Activated T-cell treated with anti-CD3 and anti-CD28 coated beads, Interleukin-2, amount 50 U/mL, for 72 hours (primary cell): ENCODE measurements around the gene SNRK. TPM values are rescaled to one million over a fixed set of nuclear protein-coding genes. Genes with fewer than 3 reads are reported as not detected.
"Not testable (repeated sequence)": the region's sequence is repeated elsewhere in the genome, so short reads cannot be mapped to it uniquely, and the experiment has no call there.

ENCODE experiments used
- ATAC-seq, 2 donors: fragments of 150-1000 bp; cut with Tn5 transposase; replicated peaks in 1 of 2; 2 replicates each; pipeline ENCODE4 v1.10.0; 2021; ENCODE audit warnings: moderate library complexity in 2 of 2, mild to moderate bottlenecking in 1 of 2
- DNase-seq, 2 donors: peaks; one replicate each; pipeline ENCODE4 v3.0.0; 2021 to 2022; ENCODE audit warnings: mixed read lengths in 1 of 2
- H3K27ac Mint-ChIP-seq: one replicate; pipeline ENCODE4 v1.8.0; 2022; ENCODE audit warnings: mild to moderate bottlenecking, moderate library complexity, mixed read lengths
- H3K27me3 Mint-ChIP-seq: one replicate; pipeline ENCODE4 v1.8.0; 2022; ENCODE audit warnings: low read depth, mixed read lengths
- H3K36me3 Mint-ChIP-seq, 2 donors: one replicate each; pipeline ENCODE4 v1.8.0; 2022; ENCODE audit warnings: mixed read lengths in 2 of 2, mild to moderate bottlenecking in 1 of 2; ENCODE audit not compliant: insufficient read depth in 2 of 2
- H3K4me1 Mint-ChIP-seq: one replicate; pipeline ENCODE4 v1.8.0; 2022; ENCODE audit warnings: low read depth, mixed read lengths
- H3K4me3 Mint-ChIP-seq, 2 donors: one replicate each; pipeline ENCODE4 v1.8.0; 2022; ENCODE audit warnings: mild to moderate bottlenecking in 2 of 2, mixed read lengths in 2 of 2, moderate library complexity in 2 of 2
- H3K9me3 Mint-ChIP-seq, 2 donors: one replicate each; pipeline ENCODE4 v1.8.0; 2022; ENCODE audit warnings: mixed read lengths in 2 of 2
- total RNA-seq, 2 donors: library from RNA; stranded (reverse); gene quantifications; one replicate each; pipeline ENCODE4 v1.2.3, GENCODE V29; 2022

SNRK gene
- total RNA-seq, 2 donors from 2014 or later: 32.9 to 37.8 TPM

- H3K36me3 Mint-ChIP-seq: peaks cover 14 to 49% of the 10 kb centered on the region in 2 donors
- H3K27ac Mint-ChIP-seq: peak overlapping the region; percentile 91
- H3K4me1 Mint-ChIP-seq: peaks cover 82% of the 10 kb centered on the region
- ATAC-seq: no peak
- H3K27me3 Mint-ChIP-seq: no peaks in the 10 kb centered on the region
- peaks cover 0 to 2% of the 10 kb centered on the region in 2 donors for H3K9me3 Mint-ChIP-seq
- peak overlapping the region; percentile 56 to 61 for H3K4me3 Mint-ChIP-seq
- no peak for DNase-seq
Measured at GRCh38 chr3:43345246-43345645, 58.9 kb downstream of the SNRK start.

GRCh38 chr3:43345877-43346276 is 59.5 kb downstream of the SNRK start:
- Mint-ChIP-seq H3K36me3 (peaks cover 14 to 43% of the 10 kb centered on the region in 2 donors), H3K9me3 (peaks cover 0 to 2% of the 10 kb centered on the region in 2 donors), H3K4me3 (peak overlapping the region; percentile 56 to 61), H3K27me3 (no peaks in the 10 kb centered on the region), H3K4me1 (peaks cover 80% of the 10 kb centered on the region), H3K27ac (peak overlapping the region; percentile 91)
- peak; percentile 85 to 87 for ATAC-seq
- peak; percentile 36 to 37 for DNase-seq

GRCh38 chr3:43346978-43347749 is 60.8 kb downstream of the SNRK start:
- peaks cover 7 to 12% of the 10 kb centered on the region in 2 donors for H3K9me3 Mint-ChIP-seq
- H3K27ac Mint-ChIP-seq: peak overlapping the region; percentile 95
- DNase-seq: peak; percentile 31 to 41
- H3K36me3 Mint-ChIP-seq: peaks cover 25 to 49% of the 10 kb centered on the region in 2 donors
- H3K4me3 Mint-ChIP-seq: peak overlapping the region; percentile 53 to 67
- ATAC-seq: peak; percentile 47 to 55
- H3K27me3 Mint-ChIP-seq: no peaks in the 10 kb centered on the region
- peaks cover 70% of the 10 kb centered on the region for H3K4me1 Mint-ChIP-seq

- Mint-ChIP-seq H3K4me1 (peaks cover 63% of the 10 kb centered on the region), H3K27me3 (no peaks in the 10 kb centered on the region), H3K9me3 (peaks cover 7 to 14% of the 10 kb centered on the region in 2 donors), H3K36me3 (peaks cover 27 to 49% of the 10 kb centered on the region in 2 donors), H3K27ac (peak overlapping the region; percentile 95), H3K4me3 (peak overlapping the region; percentile 53 to 67)
- no peak for ATAC-seq
- no peak for DNase-seq
Measured at GRCh38 chr3:43347774-43348173, 61.4 kb downstream of the SNRK start.

DNA sequence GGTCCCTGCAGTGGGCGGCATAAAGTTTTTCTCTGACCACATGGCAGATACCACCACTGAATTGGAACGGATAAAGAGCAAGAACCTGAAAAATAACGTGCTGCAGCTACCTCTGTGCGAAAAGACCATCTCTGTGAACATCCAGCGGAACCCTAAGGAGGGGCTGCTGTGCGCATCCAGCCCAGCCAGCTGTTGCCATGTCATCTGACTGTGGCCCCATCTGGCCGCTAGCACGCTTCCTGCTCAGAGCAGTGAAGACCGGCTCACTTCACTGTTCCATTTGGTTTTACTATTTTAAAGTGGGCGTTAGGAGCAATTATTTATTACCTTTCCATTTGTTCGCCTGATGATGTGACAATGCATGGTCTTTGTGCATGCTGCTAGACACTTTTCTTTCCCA is 62.0 kb downstream of the SNRK start:
- DNase-seq (no peak), ATAC-seq (no peak)
- no peak overlapping the region for H3K27ac Mint-ChIP-seq
- H3K4me1 Mint-ChIP-seq: peaks cover 58% of the 10 kb centered on the region
- H3K36me3 Mint-ChIP-seq: peaks cover 28 to 50% of the 10 kb centered on the region in 2 donors
- no peaks in the 10 kb centered on the region for H3K27me3 Mint-ChIP-seq
- peak overlapping the region in 1 of 2 donors; percentile 20 for H3K4me3 Mint-ChIP-seq
- peaks cover 8 to 17% of the 10 kb centered on the region in 2 donors for H3K9me3 Mint-ChIP-seq

GRCh38 chr3:43348852-43349574 is 62.7 kb downstream of the SNRK start:
- Mint-ChIP-seq H3K4me3 (no peak overlapping the region), H3K4me1 (peaks cover 51% of the 10 kb centered on the region), H3K36me3 (peaks cover 33 to 52% of the 10 kb centered on the region in 2 donors), H3K27ac (no peak overlapping the region), H3K27me3 (no peaks in the 10 kb centered on the region), H3K9me3 (peaks cover 11 to 19% of the 10 kb centered on the region in 2 donors)
- DNase-seq (no peak), ATAC-seq (no peak)

DNA sequence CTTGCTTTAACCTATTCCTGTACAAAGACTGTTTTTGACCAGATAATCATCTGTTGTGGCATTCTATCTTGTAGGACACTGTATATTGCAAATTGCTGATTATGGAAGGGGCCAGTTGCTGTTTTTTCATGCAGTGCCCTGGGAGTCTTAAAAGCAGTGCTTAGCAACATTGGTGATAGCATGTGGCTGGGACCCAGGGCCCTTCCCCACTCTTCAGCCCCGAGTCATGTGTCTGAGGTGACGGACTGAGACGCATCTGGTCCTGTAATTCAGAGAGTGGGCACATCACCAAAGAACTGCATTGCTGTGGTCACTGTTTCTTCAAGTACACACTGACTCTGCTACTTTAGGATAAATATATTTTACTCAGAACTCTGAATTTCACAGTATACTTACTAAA is 63.4 kb downstream of the SNRK start:
- no peak overlapping the region for H3K27ac Mint-ChIP-seq
- H3K4me3 Mint-ChIP-seq: no peak overlapping the region
- ATAC-seq: no peak
- no peak for DNase-seq
- no peaks in the 10 kb centered on the region for H3K27me3 Mint-ChIP-seq
- H3K4me1 Mint-ChIP-seq: peaks cover 44% of the 10 kb centered on the region
- peaks cover 18 to 26% of the 10 kb centered on the region in 2 donors for H3K9me3 Mint-ChIP-seq
- H3K36me3 Mint-ChIP-seq: peaks cover 39 to 59% of the 10 kb centered on the region in 2 donors

GRCh38 chr3:43353393-43353792 is 67.1 kb downstream of the SNRK start:
- no peak for DNase-seq
- peaks cover 7% of the 10 kb centered on the region for H3K4me1 Mint-ChIP-seq
- ATAC-seq: no peak
- peaks cover 49 to 63% of the 10 kb centered on the region in 2 donors for H3K36me3 Mint-ChIP-seq
- H3K27me3 Mint-ChIP-seq: no peaks in the 10 kb centered on the region
- no peak overlapping the region for H3K4me3 Mint-ChIP-seq
- peaks cover 32 to 42% of the 10 kb centered on the region in 2 donors for H3K9me3 Mint-ChIP-seq
- no peak overlapping the region for H3K27ac Mint-ChIP-seq

GRCh38 chr3:43353923-43354670 is 67.8 kb downstream of the SNRK start:
- Mint-ChIP-seq H3K36me3 (peaks cover 49 to 56% of the 10 kb centered on the region in 2 donors), H3K27me3 (no peaks in the 10 kb centered on the region), H3K9me3 (peaks cover 32 to 43% of the 10 kb centered on the region in 2 donors), H3K4me3 (no peak overlapping the region), H3K4me1 (peaks cover 2% of the 10 kb centered on the region), H3K27ac (no peak overlapping the region)
- no peak for DNase-seq
- no peak for ATAC-seq

- not testable (repeated sequence) for DNase-seq, H3K4me1 Mint-ChIP-seq, H3K27ac Mint-ChIP-seq, H3K4me3 Mint-ChIP-seq, H3K27me3 Mint-ChIP-seq, ATAC-seq
- peaks cover 32 to 43% of the 10 kb centered on the region in 2 donors for H3K9me3 Mint-ChIP-seq
- H3K36me3 Mint-ChIP-seq: peaks cover 48 to 52% of the 10 kb centered on the region in 2 donors
Measured at GRCh38 chr3:43356033-43356432, 69.7 kb downstream of the SNRK start.

- Mint-ChIP-seq H3K27me3 (no peaks in the 10 kb centered on the region), H3K4me3 (no peak overlapping the region), H3K27ac (no peak overlapping the region), H3K36me3 (peaks cover 5 to 9% of the 10 kb centered on the region in 2 donors), H3K9me3 (peaks cover 6 to 12% of the 10 kb centered on the region in 2 donors), H3K4me1 (no peaks in the 10 kb centered on the region)
- ATAC-seq (no peak), DNase-seq (no peak)
Measured at GRCh38 chr3:43361077-43361476, 74.7 kb downstream of the SNRK start.

- H3K4me1 Mint-ChIP-seq: no peaks in the 10 kb centered on the region
- no peak for ATAC-seq
- no peaks in the 10 kb centered on the region for H3K27me3 Mint-ChIP-seq
- H3K4me3 Mint-ChIP-seq: no peak overlapping the region
- peaks cover 5 to 9% of the 10 kb centered on the region in 2 donors for H3K9me3 Mint-ChIP-seq
- DNase-seq: no peak
- peaks cover 2% of the 10 kb centered on the region in 2 donors for H3K36me3 Mint-ChIP-seq
- no peak overlapping the region for H3K27ac Mint-ChIP-seq
Measured at GRCh38 chr3:43362183-43362582, 75.8 kb downstream of the SNRK start.

DNA sequence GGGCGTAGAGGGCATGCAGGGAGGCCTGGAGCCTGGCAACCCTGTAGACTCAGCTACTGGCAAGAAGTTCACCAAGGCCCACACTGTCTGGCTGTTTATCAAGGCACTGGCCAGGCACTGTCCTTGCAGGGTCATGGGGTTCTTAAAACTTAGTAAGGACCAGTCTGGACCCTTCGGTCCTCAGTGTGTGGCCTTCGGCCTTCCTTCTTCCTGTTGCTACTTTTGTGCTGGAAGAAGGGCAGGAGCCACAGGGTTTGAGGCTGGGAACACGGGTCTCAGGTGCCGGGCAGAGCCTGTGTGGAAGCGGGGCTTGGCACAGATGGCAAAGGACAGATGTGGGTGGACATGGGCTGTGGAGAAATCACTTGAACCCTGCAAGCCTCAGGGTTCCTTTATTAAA is 76.6 kb downstream of the SNRK start:
- H3K9me3 Mint-ChIP-seq: peaks cover 0 to 3% of the 10 kb centered on the region in 2 donors
- ATAC-seq: no peak
- DNase-seq: no peak
- H3K36me3 Mint-ChIP-seq: no peaks in the 10 kb centered on the region
- H3K4me3 Mint-ChIP-seq: no peak overlapping the region
- H3K27me3 Mint-ChIP-seq: no peaks in the 10 kb centered on the region
- H3K4me1 Mint-ChIP-seq: no peaks in the 10 kb centered on the region
- no peak overlapping the region for H3K27ac Mint-ChIP-seq
